Forelimb muscle (tissue), 1 donor: Measurements from ENCODE around the gene SLC6A5. TPM values are rescaled to one million over a fixed set of nuclear protein-coding genes. Genes with fewer than 3 reads are reported as not detected.
A peak's percentile ranks its signal among the peaks of the same experiment; 100 is the strongest.

ENCODE experiments used
- DNase-seq: peaks from one replicate; pipeline ENCODE4 v3.0.0-alpha.2; 2013; ENCODE audit warnings: low read depth
- polyA plus RNA-seq: library from polyadenylated mRNA; unstranded; fragments of 120-200 nt; gene quantifications from one replicate; pipeline ENCODE4 v1.2.1, GENCODE V29; 2013; ENCODE audit not compliant: insufficient read length

Gene SLC6A5
- polyA plus RNA-seq, 1 donor = not detected

DNA sequence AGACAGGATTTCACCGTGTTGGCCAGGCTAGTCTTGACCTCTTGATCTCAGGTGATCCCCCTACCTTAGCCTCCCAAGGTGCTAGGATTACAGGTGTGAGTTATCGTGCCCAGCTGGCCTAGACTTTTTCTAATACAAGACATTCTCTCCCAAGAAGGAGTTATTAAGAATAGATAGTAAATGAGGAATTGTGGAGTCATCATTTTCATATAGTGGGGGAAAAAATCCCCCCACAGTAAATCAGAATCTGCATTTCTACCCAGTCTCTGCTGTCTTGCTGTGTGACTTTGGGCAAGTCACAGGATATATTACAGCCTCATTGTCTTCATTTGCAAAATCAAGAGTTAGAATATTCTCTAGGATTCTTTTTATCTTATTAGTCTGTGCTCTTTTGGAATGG lies 21.6 kb downstream of the SLC6A5 start:
- no peak for DNase-seq

- no peak for DNase-seq
Observed at GRCh38 chr11:20621679-20622078, 22.3 kb downstream of the SLC6A5 start.

DNA sequence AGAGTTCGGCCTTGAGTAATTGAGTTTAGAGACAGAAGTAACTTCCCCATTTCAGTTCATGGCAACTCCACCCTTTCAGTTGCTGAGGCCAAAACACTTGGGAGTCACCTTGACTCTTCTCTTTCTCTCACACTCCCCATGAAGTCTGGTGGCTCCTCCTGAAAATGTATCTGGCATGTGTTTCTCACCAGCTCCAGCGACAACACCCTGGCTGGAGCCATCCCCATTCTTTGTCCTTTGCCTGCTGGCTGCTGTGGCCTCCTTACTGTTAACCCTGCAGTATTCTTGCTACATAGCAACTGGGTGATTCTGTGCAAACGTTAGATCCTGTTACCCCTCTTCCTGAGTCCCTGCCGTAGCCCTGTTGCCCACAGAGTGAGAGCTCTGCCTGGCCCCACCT lies 23.8 kb downstream of the SLC6A5 start:
- no peak for DNase-seq

DNA sequence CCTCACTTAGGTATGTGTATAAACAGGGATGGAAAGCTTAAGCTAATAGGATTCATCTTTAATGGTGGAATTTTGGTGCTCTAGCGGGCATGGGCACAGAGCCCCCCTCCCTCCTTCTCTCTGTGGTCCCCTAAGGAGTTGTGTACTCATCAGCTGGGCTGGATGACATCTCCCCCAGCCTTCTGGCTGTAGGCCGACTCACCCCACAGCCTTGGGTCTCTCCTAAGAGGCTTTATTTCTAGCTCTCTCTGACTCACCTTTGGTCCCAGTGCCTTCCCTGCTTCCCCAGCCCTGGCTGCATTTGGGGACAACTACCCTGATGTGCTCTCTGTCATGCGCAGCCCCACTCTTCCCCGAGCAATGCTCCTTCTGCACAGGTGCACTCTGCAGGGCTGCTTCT lies 26.9 kb downstream of the SLC6A5 start:
- DNase-seq = no peak

DNA sequence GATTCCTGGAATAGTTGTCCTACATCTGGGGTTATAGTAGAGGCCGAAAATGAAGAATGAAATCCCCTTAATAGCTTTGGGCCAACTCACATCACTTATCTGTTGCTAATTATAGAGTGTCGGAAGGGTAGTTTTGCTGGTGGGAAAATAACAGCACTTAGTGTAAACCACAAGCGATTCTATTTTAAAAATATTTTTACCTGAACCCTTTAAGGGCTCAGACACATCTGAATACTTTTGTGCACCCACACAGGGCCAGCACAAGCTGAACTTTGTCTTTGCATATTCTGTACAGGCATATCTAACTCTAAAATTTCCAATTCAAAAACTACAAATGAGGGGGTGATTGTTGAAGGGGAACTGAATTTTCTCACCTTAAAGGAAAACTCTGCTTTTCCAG lies 27.6 kb downstream of the SLC6A5 start:
- no peak for DNase-seq

DNA sequence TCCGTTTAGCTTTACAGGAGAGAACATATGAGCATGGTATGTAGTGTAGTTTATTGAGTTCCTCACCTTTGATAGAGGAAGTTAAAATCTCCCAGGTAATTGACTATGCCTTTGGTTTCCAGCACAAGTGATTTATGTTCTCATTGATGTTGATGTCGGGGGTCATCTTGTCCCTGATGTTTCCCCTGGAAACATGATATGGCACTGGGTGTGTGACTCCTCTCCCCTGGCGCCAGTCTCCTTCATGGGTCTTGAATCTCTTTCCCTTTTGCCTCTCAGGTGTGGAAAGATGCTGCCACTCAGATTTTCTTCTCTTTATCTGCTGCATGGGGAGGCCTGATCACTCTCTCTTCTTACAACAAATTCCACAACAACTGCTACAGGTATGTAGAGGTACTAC lies 28.3 kb downstream of the SLC6A5 start:
- no peak for DNase-seq

DNA sequence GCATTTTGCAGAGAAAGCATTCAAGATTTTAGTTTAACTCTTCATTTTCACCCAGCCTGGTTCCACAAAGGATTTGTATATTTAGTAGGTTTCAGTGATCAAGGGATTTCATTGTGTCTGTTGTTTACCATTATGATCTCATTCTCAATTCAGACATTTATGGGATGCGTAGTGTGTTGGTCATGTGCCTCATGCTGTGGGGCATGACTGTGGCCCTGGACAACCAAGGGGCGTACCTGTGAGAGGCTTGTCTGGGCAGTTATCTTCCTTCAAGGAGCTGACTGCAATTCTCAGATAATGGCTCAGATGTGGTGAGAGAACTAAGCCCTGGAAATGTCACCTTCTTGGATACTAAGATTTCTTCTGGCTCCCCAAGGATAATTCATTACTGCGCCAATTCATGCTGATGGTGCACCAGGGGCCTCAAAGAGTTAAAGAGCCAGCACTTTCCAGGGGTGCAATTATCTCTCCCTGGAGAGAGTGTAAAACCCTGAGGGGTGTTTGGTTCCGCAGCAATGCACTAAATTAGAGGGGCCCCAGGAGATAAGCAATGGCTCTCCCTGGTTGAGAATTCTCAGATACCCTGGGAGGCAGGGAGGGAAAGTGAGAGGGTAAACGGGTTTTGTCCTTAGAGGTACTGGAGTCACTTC lies 32.2 kb downstream of the SLC6A5 start:
- no peak for DNase-seq

DNA sequence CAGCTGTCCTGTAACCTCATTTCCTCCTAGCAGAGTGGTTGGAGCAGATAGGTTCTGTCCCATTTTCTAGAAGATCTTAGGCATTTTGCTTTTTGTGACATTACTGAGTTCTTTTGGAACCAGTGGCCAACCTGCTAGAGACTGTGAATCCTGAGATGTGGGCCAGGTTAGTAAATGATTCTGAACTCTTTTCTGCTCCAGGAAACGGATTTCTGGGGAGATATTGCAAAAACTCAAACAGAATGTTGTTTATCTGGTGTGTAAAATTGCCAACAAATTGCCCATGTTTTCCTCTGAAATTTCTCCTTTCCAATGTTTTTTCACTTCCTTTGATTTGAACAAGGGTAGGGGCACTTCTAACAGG lies 32.7 kb downstream of the SLC6A5 start:
- DNase-seq = no peak

GRCh38 chr11:20634044-20634443 lies 34.6 kb downstream of the SLC6A5 start:
- no peak for DNase-seq

DNA sequence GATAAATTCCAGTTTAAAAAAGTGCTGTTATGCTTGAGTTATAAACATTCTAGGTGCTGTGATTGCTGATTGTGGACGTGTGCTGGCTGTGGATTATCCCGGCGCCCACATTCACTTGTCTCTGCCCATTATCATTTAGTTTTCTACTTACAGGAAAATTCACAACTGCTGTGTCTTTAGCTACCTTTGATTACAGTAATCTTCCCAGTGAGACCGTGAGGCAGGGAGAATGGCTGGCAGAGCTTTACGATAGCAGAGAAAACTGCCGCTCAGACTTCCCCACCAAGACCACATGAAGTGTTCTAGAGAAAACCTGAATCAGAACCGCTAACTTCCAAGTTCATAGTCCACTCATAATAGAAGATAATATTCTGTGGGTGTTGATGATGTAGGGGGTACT lies 35.4 kb downstream of the SLC6A5 start:
- no peak for DNase-seq

DNA sequence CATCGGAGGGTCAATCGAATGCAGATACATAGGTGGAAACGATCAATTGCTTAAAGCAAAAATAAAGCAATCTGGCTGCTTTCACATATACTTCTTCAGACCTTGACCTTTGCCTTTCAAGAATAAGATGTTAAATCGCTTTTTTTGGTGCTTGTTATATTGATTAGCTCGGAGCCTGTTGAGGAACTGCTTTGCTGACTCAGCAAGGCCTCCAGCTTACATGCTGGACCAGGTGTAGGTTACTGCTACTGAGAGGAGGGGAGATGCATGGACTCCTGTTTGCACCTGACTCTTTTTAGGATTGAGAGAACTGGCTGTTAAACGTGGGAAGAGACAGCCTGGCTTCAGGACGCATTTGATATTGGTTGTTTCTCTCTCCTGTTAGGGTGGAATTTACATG lies 38.7 kb downstream of the SLC6A5 start:
- no peak for DNase-seq

GRCh38 chr11:20639688-20640087 lies 40.3 kb downstream of the SLC6A5 start:
- DNase-seq = no peak

GRCh38 chr11:20640401-20640800 lies 41.0 kb downstream of the SLC6A5 start:
- DNase-seq = no peak

GRCh38 chr11:20644360-20644759 lies 45.0 kb downstream of the SLC6A5 start:
- DNase-seq = no peak

DNA sequence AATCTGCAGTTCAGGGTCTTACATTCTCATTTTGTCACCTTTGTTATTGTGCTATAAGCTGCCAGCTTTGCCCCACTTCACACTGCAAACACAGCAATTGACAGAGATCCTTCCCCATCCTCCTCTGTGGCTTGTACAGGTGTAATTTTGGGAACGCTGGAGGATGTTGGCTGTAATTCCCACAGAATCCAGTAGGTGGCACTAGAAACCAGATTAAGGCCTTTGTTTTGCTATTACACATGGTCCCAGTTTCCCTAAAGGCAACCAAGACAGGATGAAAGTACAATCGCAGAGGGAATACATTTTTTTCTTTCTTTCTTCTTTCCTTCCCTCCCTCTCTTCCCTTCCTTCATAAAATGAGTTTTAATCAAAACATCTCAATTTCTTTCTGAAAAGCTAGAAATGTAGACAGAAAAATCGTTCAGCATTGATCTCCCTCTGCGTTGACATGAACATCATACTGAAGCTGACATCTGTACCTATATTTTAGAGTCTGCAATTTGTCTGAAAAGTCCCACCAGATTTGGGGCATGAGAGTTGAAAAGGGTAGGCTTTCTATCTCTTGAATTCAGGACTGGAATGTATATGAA lies 48.7 kb downstream of the SLC6A5 start:
- DNase-seq = peak; percentile 19

DNA sequence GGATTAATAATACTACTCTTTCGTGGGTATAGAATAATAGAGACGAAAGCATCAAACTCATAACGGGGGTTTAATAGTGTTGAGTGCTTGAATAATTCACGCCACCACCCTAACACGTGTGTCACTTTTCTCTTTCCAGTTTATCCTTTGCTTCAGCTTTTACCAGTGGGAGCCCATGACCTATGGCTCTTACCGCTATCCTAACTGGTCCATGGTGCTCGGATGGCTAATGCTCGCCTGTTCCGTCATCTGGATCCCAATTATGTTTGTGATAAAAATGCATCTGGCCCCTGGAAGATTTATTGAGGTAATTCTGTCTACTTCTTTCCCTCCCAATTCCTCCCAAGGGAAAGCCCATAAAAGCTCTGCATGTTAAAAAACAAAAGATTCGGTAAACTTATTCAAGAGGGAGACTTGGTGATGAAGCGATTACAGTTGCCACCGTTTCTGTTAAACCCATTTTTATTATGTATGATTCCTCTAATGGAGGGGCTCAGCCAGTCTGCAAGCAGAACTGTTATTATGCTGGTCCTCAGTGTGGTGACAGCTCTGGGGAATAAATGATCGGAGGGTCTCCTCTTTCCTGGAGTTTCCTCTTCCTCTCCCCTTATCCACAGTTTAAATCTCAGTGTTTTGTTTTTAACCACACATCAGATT lies 52.9 kb downstream of the SLC6A5 start:
- DNase-seq = no peak

DNA sequence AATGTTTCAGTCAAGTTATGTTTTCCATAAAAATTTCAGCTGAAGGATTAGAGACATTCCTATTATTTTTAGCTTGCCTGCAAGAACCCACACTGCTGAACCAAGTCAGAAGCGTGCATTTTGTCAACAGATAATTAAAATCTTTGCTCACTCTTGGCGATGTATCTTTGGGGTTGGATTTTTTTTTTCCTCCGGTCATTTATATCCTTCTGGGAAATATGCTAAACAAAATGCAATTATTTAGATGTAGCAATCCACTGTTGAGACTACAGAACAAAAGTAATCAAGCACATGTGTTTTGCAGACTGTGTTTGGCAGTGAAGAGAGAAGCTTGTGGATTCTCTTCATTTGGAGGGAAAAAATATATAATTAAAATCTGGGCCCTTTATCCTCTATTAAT lies 54.6 kb downstream of the SLC6A5 start:
- peak; percentile 22 for DNase-seq

DNA sequence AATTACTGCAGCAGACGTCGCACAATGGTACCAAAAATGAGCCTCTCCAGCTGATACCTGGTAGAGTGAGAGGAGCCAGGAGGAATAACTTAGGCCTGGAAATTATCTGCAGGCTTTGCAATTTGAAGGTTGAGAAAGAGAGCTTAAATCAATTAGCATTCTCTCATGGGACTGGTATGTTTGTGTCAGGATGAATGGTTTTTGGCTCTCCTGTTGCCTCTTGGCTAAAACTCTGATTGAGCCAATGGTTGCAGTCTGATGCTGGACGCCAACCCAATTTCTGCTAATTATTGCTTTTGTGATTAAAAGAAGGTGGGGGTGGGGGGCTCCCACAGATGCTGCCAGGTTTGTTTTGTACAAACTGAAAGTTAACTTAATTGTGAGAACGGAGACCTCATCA lies 57.5 kb downstream of the SLC6A5 start:
- DNase-seq = no peak

DNA sequence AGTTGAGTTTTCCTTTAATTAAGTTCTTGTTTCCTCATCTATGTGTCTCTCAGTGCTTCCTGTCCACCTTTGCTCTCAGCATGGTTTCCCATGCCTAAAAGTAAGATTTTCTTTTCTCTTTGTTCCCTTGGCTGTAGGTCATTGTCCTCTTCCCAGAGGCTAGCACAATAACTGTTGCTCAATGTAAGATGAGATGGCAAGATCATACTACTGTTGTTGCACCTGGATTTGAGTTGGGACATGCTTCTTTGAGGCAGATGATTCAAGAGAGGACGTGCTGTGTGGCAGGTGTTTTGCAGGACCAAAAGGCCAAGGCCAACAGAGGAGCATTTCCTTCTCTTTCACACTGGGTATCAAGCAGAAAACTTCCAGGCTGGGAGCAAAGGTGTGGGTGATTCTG lies 58.7 kb downstream of the SLC6A5 start:
- no peak for DNase-seq

- DNase-seq = no peak
Observed at GRCh38 chr11:20661445-20661844, 62.0 kb downstream of the SLC6A5 start.

GRCh38 chr11:20661850-20662249 lies 62.4 kb downstream of the SLC6A5 start:
- DNase-seq = no peak

DNA sequence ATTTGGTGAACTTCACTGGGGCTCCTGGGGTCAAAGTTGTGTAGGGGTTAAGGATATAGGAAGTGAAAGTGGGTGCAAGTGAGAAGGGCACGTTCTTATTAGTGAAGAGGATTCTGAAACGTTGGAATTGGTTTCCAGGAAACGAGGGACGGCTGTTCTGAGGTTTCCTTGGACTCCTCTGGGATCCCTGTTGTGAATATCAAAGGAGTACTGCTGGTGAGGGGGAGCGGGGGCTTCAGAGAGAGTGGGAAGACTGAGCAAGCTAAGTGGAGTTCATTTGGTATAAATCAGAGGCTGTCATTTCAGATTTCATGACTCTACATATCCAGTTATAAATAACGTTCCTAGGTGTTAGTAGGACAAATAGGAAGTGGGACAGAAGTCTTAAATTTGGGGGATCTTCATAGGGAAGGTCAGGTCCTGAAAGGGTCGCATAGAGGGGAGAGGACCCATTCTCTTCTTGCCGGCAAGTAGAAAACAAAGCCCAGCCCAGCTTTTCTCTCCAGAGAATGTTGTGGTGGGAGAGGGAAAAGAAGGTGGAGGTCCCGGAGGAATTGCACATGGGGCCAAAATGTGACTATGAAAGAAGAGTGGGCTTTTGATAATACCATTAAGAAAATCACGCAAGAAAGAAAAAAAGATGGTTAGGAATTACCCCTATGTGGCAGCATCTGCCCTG lies 68.9 kb downstream of the SLC6A5 start:
- DNase-seq = no peak
